Measurements from ENCODE around the gene TBCK. TPM values are rescaled to one million over a fixed set of nuclear protein-coding genes. Genes with fewer than 3 reads are reported as not detected.
A peak's percentile ranks its signal among the peaks of the same experiment; 100 is the strongest.

Gene TBCK
- total and polyA plus RNA-seq, 2 of the 13 experiments (the other 11 are each of a cell fraction or from before 2014, with no cell fraction given): 51.0 to 62.4 TPM

- TF ChIP-seq ZBTB33 (CRISPR knock-in tag; IDR thresholded peaks at IDR 0.05) (peak; percentile 25; the same call in 1 of the 2 replicates), GTF2F1 (IDR thresholded peaks at IDR 0.05; ENCODE audit: low read length) (no peak), AKAP8 (CRISPR knock-in tag; IDR thresholded peaks at IDR 0.05) (no peak), ZNF124 (CRISPR knock-in tag; IDR thresholded peaks at IDR 0.05) (no peak), BRD4 (CRISPR knock-in tag; IDR thresholded peaks at IDR 0.05) (no peak), ZNF296 (CRISPR knock-in tag; conservative IDR thresholded peaks at IDR 0.05) (no peak), ZNF460 (CRISPR knock-in tag; IDR thresholded peaks at IDR 0.05; ENCODE audit: borderline replicate concordance) (no peak), TFE3 (CRISPR knock-in tag; IDR thresholded peaks at IDR 0.05) (no peak)
These were observed 23.4 kb upstream of the TBCK start (continued) for GRCh38 chr4:106339431-106339830.

GRCh38 chr4:106338671-106339070 lies 22.7 kb upstream of the TBCK start:
- H3K4me2 ChIP-seq (ENCODE audit: low read depth, low read length): no peak overlapping the region
- POLR2A ChIA-PET: no interaction called here
- no peaks in the 10 kb centered on the region for H3K27me3 ChIP-seq (ENCODE audit: control insufficient read depth in 1 of 2, insufficient read depth in 2 of 2, low read length in 2 of 2)
- CTCF ChIA-PET (ENCODE audit: low intra/inter-chr PET ratio, low total read pairs): no interaction called here
- ATAC-seq: no peak; the same call in 2 of the 3 replicates
- TF ChIP-seq MNT (IDR thresholded peaks at IDR 0.05): no peak
- TF ChIP-seq CREB1 (IDR thresholded peaks at IDR 0.05): no peak
- TF ChIP-seq CREB1 (CRISPR knock-in tag; IDR thresholded peaks at IDR 0.05): no peak
- no peak for TF ChIP-seq GATAD1 (CRISPR knock-in tag; IDR thresholded peaks at IDR 0.05)
- no peak for TF ChIP-seq ZNF530 (CRISPR knock-in tag; IDR thresholded peaks at IDR 0.05; ENCODE audit: low read depth)
- no peak for TF ChIP-seq TCF7 (IDR thresholded peaks at IDR 0.05; ENCODE audit: low read depth)
- TF ChIP-seq ZSCAN12 (CRISPR knock-in tag; IDR thresholded peaks at IDR 0.05): no peak
- TF ChIP-seq BRF2 (CRISPR knock-in tag; IDR thresholded peaks at IDR 0.05): no peak
- WGBS (ENCODE audit: low lambda C conversion rate): 100% methylated on average over 2 of the region's 3 CpGs
- peaks cover 39% of the 10 kb centered on the region for H3K79me2 ChIP-seq (ENCODE audit: insufficient read depth, low read length)
- no TSS peak for BruUV-seq (replicated peaks)
- no peak overlapping the region for H3K4me3 ChIP-seq (replicated peaks in 1 of 3; ENCODE audit: insufficient read depth in 1 of 3, low read depth in 2 of 3, low read length in 3 of 3)
- no peak for DNase-seq (ENCODE audit: low spot score)
- no peaks in the 10 kb centered on the region for H4K20me1 ChIP-seq (ENCODE audit: insufficient read depth, low read length)
- FAIRE-seq: no peak
- peaks cover 11 to 50% of the 10 kb centered on the region in 2 experiments for H3K36me3 ChIP-seq (replicated peaks in 1 of 2; ENCODE audit: control insufficient read depth in 1 of 2, insufficient read depth in 2 of 2, low read length in 2 of 2)
- in situ Hi-C loops (cut with HindIII; ENCODE audit: extremely low pct_ligation_motif_present, low pct_unique_long_range_greater_than_20kb): no loop called here
- H3K27ac ChIP-seq (ENCODE audit: extremely low read length, insufficient read depth, low read length): no peak overlapping the region
- H3K9ac ChIP-seq (ENCODE audit: insufficient read depth, low read depth, low read length): no peak overlapping the region
- H3K9me3 ChIP-seq (ENCODE audit: low read length): peaks cover 10% of the 10 kb centered on the region
- intact Hi-C loops (cut with micrococcal nuclease; ENCODE audit: unreplicated experiment): no loop called here
- no peak overlapping the region for H2AFZ ChIP-seq (ENCODE audit: low read length)
- peaks cover 19% of the 10 kb centered on the region for H3K4me1 ChIP-seq (ENCODE audit: insufficient read depth, low read length)
